Peyer's patch (tissue), 4 donors: Measurements from ENCODE around the gene TMEM163.

Experiments used
- CTCF ChIP-seq, 6 experiments: fragments of 450-650 bp in 4 of 6; fragments of 200-600 bp in 2 of 6; sonication (generic) in 1 of 6; IDR thresholded peaks; one replicate each; pipeline ENCODE4 v1.5.1; 2017 to 2019; ENCODE audit warnings: antibody characterized with exemption in 6 of 6, mild to moderate bottlenecking in 3 of 6, moderate library complexity in 1 of 6
- POLR2A ChIP-seq, 2 donors: fragments of 450-650 bp; IDR thresholded peaks; one replicate each; pipeline ENCODE4 v1.5.1; 2017; ENCODE audit warnings: antibody characterized with exemption in 2 of 2, mild to moderate bottlenecking in 2 of 2, moderate library complexity in 2 of 2

GRCh38 chr2:134448650-134449049 lies 270.1 kb downstream of the TMEM163 start:
- TF ChIP-seq CTCF (IDR thresholded peaks at IDR 0.05) (no peak), POLR2A (IDR thresholded peaks at IDR 0.05) (no peak)
